IPS DF 4.7 (cell line): Measurements from ENCODE around the gene LCE2A.

Source experiments
- DNase-seq: peaks from one replicate; pipeline ENCODE4 v3.0.0-alpha.2; 2013; ENCODE audit warnings: low spot score; ENCODE audit errors: extremely low read depth

The LCE2A gene

GRCh38 chr1:152743371-152744145, 45.4 kb downstream of the LCE2A start:
- no peak for DNase-seq

- DNase-seq, result no peak
Observed at GRCh38 chr1:152745289-152745704, 47.2 kb downstream of the LCE2A start.

- no peak for DNase-seq
Observed at GRCh38 chr1:152745765-152746444, 47.8 kb downstream of the LCE2A start.

- DNase-seq, result no peak
Observed at GRCh38 chr1:152747831-152748230, 49.7 kb downstream of the LCE2A start.
